Testis (tissue), 3 donors: Measurements from ENCODE around the gene TNRC6A. TPM values are rescaled to one million over a fixed set of nuclear protein-coding genes. Genes with fewer than 3 reads are reported as not detected.

ENCODE experiments used
- DNase-seq: peaks from one replicate; pipeline ENCODE4 v3.0.0-alpha.2; 2019
- H3K27ac ChIP-seq, 2 donors: fragments of 200-600 bp; sonication (generic); one replicate each; pipeline ENCODE4 v1.5.1; 2019
- H3K27me3 ChIP-seq: fragments of 200-600 bp; sonication (generic); one replicate; pipeline ENCODE4 v1.5.1; 2019
- H3K36me3 ChIP-seq: fragments of 200-600 bp; sonication (generic); one replicate; pipeline ENCODE4 v1.5.1; 2017; ENCODE audit warnings: low read depth; ENCODE audit errors: missing control alignments
- H3K4me1 ChIP-seq: fragments of 200-600 bp; sonication (generic); one replicate; pipeline ENCODE4 v1.5.1; 2019
- H3K4me3 ChIP-seq, 2 donors: fragments of 200-600 bp; sonication (generic); one replicate each; pipeline ENCODE4 v1.5.1; 2017 to 2019
- H3K9me3 ChIP-seq: fragments of 200-600 bp; sonication (generic); one replicate; pipeline ENCODE4 v1.5.1; 2017
- POLR2A ChIP-seq: fragments of 450-650 bp; IDR thresholded peaks from one replicate; pipeline ENCODE4 v1.6.1; 2017; ENCODE audit warnings: antibody characterized with exemption, mild to moderate bottlenecking, moderate library complexity
- WGBS, 2 donors: methylation state at CpG; one replicate each; pipeline ENCODE4 v1.1.5; 2018; 5-methylcytosine and 5-hydroxymethylcytosine counted together
- intact Hi-C: fragments of 100-400 bp; cut with DNase I; formaldehyde crosslinking; loops from one replicate; pipeline ENCODE4 v1.15.1; 2023; ENCODE audit warnings: low total_unique reads
- polyA plus RNA-seq: library from polyadenylated mRNA; stranded (reverse); fragments of 350-450 nt; fragmentation: Illumina TruSeq; extraction: RNeasy Lipid Tissue Mini Kit (QIAGEN cat#74804); gene quantifications from one replicate; pipeline ENCODE4 v1.2.3, GENCODE V29; 2014; ENCODE audit warnings: low read depth, low replicate concordance; ENCODE audit not compliant: insufficient read depth
- total RNA-seq, 2 donors: library from RNA; depleted of rRNA; stranded (reverse); fragments of >200 nt; gene quantifications; one replicate each; pipeline ENCODE4 v1.2.3, GENCODE V29; 2016
- TF ChIP-seq, protein P1 (sequence below), 3 experiments: fragments of 450-650 bp in 2 of 3; fragments of 200-600 bp in 1 of 3; sonication (generic) in 1 of 3; IDR thresholded peaks; one replicate each; pipeline ENCODE4 v1.5.1; 2016 to 2019; ENCODE audit warnings: antibody characterized with exemption in 3 of 3, mild to moderate bottlenecking in 2 of 3, moderate library complexity in 1 of 3

TNRC6A gene
- total and polyA plus RNA-seq, 3 donors from 2014 or later = 32.3 to 103 (median 94.1) TPM

DNA sequence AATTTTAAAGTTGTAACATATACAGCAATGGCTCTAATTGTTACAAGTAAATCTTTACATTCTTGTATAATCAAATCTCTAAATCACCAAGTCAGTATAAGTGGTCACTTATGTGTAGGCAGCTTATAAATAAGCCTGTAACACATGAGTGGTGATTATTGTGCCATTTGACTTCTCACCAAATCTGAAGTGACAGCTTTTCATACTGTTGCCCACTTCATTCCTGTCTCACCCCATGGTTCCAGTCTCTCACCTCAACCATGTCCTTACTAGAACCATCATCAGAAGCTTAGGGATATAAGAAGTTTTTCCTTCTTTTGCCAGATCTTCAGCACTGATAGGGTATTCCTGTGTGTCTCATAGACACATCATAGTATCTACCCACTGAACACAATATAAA is 23.5 kb downstream of the TNRC6A start:
- H3K27me3 ChIP-seq = no peaks in the 10 kb centered on the region
- intact Hi-C loops = no loop called here
- H3K9me3 ChIP-seq = no peaks in the 10 kb centered on the region
- H3K27ac ChIP-seq = no peak overlapping the region
- TF ChIP-seq, protein P1, sequence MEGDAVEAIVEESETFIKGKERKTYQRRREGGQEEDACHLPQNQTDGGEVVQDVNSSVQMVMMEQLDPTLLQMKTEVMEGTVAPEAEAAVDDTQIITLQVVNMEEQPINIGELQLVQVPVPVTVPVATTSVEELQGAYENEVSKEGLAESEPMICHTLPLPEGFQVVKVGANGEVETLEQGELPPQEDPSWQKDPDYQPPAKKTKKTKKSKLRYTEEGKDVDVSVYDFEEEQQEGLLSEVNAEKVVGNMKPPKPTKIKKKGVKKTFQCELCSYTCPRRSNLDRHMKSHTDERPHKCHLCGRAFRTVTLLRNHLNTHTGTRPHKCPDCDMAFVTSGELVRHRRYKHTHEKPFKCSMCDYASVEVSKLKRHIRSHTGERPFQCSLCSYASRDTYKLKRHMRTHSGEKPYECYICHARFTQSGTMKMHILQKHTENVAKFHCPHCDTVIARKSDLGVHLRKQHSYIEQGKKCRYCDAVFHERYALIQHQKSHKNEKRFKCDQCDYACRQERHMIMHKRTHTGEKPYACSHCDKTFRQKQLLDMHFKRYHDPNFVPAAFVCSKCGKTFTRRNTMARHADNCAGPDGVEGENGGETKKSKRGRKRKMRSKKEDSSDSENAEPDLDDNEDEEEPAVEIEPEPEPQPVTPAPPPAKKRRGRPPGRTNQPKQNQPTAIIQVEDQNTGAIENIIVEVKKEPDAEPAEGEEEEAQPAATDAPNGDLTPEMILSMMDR (IDR thresholded peaks at IDR 0.05) = no peak
- TF ChIP-seq POLR2A = no peak
- no peak overlapping the region for H3K4me3 ChIP-seq
- no peaks in the 10 kb centered on the region for H3K36me3 ChIP-seq
- peaks cover 13% of the 10 kb centered on the region for H3K4me1 ChIP-seq
- DNase-seq = no peak

DNA sequence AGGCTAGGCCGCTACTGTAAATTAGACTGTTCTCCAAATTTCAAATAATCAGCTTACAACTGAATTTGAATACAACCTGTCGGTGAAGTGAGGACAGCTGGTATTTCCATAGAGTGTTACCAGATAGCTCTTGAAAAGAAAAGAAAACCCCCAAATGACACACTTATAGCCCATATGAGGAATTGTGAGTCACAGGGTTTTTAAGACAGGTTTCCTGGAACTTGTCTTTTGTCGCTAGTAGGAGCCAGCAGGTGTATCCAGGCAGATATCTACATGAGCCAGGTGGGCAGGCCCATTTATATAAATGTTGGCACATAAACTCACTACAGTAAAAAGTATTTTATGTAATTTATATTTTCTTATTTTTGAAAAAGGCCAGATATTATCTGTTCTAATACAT is 24.0 kb downstream of the TNRC6A start:
- DNase-seq = no peak
- 82 to 86% methylated on average over 3 of the region's 3 CpGs for WGBS, 2 donors
- no peaks in the 10 kb centered on the region for H3K36me3 ChIP-seq
- intact Hi-C loops = no loop called here
- H3K27ac ChIP-seq = no peak overlapping the region
- no peaks in the 10 kb centered on the region for H3K27me3 ChIP-seq
- no peaks in the 10 kb centered on the region for H3K9me3 ChIP-seq
- no peak overlapping the region for H3K4me3 ChIP-seq
- H3K4me1 ChIP-seq = peaks cover 9% of the 10 kb centered on the region
- no peak for TF ChIP-seq POLR2A
- TF ChIP-seq, protein P1 (IDR thresholded peaks at IDR 0.05) = no peak

DNA sequence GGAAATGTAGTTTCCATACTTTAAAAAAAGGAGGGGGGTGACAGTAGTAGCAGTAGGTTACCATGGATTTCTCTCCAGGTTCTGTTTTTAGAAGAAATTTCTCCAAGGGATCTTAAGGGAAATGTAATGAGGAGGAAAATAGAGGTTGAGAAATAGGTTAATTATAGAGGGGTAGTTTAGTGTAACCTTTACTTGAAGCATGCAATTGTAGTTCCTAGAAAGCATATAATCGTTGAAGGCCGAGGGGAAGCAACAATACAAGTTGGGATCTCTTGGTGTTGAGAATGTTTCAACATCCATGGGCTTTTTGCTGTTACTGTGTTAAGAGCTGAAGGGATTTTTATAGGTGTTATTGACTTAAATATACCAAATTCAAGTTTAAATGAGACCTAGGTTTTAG is 25.1 kb downstream of the TNRC6A start:
- WGBS, 2 donors = 80 to 92% methylated on average over 2 of the region's 2 CpGs
- Histone ChIP-seq H3K27me3 (no peaks in the 10 kb centered on the region), H3K36me3 (no peaks in the 10 kb centered on the region), H3K4me1 (no peaks in the 10 kb centered on the region), H3K27ac (no peak overlapping the region), H3K9me3 (no peaks in the 10 kb centered on the region), H3K4me3 (no peak overlapping the region)
- intact Hi-C loops = no loop called here
- DNase-seq = no peak
- TF ChIP-seq, protein P1 (IDR thresholded peaks at IDR 0.05) = no peak

DNA sequence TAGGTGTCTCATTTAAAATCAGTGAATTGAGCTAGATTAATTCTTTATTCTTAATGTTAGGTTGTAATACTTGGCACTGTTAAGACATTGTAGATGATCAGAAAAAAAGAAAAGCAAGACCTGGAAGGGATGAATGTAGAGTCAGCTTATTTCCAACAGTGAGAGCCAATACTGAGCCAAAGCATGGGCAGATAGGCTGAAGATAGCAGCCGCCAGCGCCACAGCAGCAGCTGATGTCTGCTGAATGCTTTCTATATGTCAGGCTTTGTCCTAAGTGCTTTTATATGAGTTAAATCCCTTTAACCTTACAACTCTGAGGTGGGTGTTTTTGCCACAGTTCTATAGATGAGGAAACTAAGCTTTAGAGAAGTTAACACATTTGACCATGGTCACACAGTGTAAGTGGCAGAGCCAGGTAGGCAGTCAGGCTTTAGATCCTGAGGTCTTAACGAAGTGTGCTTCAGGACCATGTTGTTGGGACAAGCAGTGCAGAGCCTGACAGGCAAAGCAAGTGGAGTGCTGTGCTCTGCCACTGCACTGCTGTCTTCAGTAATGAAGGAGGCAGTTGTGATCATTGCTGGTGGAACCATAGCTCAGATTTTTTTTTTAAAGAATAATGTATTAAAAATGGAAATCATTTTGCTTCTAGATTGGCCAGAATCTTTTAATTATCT is 25.9 kb downstream of the TNRC6A start:
- Histone ChIP-seq H3K27ac (no peak overlapping the region), H3K4me1 (no peaks in the 10 kb centered on the region), H3K27me3 (no peaks in the 10 kb centered on the region), H3K4me3 (no peak overlapping the region), H3K9me3 (no peaks in the 10 kb centered on the region), H3K36me3 (no peaks in the 10 kb centered on the region)
- intact Hi-C loops = no loop called here
- TF ChIP-seq, protein P1 (IDR thresholded peaks at IDR 0.05) = no peak
- TF ChIP-seq POLR2A = no peak
- WGBS, 2 donors = 85 to 87% methylated on average over 3 of the region's 3 CpGs
- no peak for DNase-seq

DNA sequence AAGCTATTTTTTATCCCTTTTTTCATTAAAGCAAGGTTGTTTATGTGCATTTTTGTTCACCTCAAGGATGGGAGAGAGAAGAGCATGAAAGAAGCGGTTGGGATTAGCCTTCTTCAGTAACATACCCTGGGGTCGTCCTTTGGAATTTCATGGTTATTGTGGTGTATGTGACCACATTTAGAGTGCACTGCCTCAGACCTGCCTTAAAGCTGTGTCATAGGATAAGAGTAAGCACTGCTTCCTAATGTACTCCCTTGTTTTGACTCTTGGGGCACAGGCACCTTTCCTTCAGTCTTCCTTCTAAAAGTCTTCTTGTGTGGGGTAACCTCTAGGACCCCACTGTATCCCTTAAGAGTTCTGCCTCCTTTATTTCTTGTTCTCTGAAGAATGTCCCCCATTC is 28.9 kb downstream of the TNRC6A start:
- no peak overlapping the region for H3K27ac ChIP-seq
- no peaks in the 10 kb centered on the region for H3K9me3 ChIP-seq
- H3K4me3 ChIP-seq = no peak overlapping the region
- H3K4me1 ChIP-seq = peaks cover 12% of the 10 kb centered on the region
- TF ChIP-seq, protein P1 (IDR thresholded peaks at IDR 0.05) = no peak
- no peak for TF ChIP-seq POLR2A
- no peak for DNase-seq
- 92 to 95% methylated on average over 2 of the region's 2 CpGs for WGBS, 2 donors
- no peaks in the 10 kb centered on the region for H3K27me3 ChIP-seq
- intact Hi-C loops = no loop called here
- H3K36me3 ChIP-seq = no peaks in the 10 kb centered on the region
